Amygdala (tissue), 56 donors: ENCODE measurements around the gene DLGAP3.
"Not testable (repeated sequence)": the region's sequence is repeated elsewhere in the genome, so short reads cannot be mapped to it uniquely, and the experiment has no call there.

Experiments used
- DNase-seq, 56 donors: peaks; one replicate each; lab custom pipeline; 2025; lab: John Stamatoyannopoulos, UW

The DLGAP3 gene

DNA sequence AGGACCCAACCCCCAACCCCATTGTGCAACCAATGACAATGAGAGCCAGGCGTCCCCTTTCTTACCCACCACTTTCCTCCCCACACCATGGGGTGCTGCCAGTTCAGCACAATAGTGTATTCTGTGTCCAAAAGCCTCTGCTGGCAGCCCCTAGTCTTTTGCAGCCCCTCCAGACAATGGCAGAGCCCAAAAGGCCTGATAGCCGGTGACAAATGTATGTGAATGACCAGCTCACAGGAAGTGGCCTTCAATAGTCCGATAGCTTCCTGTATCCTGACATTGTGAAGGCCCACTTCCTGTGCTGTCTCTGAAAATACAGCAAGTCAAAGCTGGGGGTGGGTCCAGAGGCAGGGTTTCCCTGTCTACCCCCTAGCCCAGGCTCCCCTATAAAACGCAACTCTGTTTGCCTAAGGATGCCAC, 86.5 kb downstream of the DLGAP3 start:
- peak in 1 of 56 donors; percentile 5 for DNase-seq

DNA sequence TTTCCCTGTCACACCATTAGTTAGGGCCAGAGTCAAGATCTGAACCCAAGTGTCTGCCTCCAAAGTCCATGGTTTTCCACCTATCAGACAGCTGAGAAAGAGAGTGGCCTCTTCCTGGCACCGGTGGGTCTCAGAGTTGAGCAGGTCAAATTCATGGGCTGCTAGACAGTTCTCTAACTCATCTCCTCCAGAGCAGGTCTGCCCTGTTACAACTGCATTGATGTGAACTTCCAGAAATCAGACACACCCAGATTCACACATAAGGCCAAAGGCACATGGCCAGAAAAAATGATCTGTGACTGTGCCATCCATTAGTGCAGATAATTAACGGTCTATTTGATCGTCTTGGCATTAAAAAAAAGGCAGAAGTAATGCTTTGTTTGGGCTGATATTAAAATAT, 87.4 kb downstream of the DLGAP3 start:
- DNase-seq = no peak

- DNase-seq = no peak
These were observed 89.0 kb downstream of the DLGAP3 start for GRCh38 chr1:34840426-34840825.

GRCh38 chr1:34839526-34840305, 89.7 kb downstream of the DLGAP3 start:
- no peak for DNase-seq

- no peak for DNase-seq
These were observed 95.7 kb downstream of the DLGAP3 start for GRCh38 chr1:34833711-34834110.

GRCh38 chr1:34831721-34832246, 97.7 kb downstream of the DLGAP3 start:
- no peak for DNase-seq

DNA sequence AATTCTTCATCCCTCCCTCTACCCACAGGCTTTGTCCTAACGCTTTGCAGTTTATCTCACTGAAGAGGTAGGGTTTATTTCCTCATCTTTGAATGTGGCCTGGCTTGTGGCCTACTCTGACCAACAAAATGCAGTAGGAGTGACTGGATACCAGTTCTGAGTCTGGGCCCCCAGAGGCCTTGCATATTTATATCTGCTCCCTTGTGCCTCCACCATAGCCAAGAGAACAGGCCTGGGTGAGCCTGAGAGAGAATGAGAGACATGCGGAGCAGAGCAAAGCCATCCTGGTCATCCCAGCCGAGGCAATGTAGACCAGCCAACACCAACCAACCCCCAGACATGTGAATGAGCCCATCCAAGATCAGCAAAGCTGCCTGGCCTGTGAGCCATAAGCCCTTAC, 100.2 kb downstream of the DLGAP3 start:
- DNase-seq = no peak

GRCh38 chr1:34828611-34829010, 100.8 kb downstream of the DLGAP3 start:
- no peak for DNase-seq

DNA sequence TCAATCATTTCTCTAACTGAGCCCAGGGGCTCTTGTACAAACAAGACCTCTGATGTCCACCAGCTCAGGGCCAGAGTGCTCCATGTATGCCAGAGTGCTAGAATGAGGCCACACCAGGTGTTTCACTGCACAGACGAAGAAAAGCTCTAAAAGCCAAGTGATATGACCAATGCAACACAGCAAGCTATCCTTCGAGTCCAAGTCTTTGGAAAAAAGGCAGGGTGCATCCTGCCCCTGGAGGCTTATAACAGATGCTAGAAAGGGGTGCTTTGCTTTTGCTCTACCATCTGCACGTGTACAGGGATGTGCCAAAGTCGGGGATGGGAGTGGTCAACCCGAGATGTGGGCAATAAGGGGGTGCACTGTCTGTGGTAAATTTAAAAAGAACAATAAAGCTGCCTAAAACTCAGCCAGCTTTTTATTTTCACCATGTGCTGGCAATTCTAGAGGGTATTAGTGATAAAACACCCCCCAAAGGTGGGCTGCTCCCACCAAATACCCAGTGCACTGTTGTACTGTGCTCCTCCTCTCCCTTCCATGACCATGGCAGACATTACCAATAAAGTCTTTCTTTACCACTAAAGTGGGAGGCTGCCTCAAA, 102.0 kb downstream of the DLGAP3 start:
- DNase-seq = no peak

DNA sequence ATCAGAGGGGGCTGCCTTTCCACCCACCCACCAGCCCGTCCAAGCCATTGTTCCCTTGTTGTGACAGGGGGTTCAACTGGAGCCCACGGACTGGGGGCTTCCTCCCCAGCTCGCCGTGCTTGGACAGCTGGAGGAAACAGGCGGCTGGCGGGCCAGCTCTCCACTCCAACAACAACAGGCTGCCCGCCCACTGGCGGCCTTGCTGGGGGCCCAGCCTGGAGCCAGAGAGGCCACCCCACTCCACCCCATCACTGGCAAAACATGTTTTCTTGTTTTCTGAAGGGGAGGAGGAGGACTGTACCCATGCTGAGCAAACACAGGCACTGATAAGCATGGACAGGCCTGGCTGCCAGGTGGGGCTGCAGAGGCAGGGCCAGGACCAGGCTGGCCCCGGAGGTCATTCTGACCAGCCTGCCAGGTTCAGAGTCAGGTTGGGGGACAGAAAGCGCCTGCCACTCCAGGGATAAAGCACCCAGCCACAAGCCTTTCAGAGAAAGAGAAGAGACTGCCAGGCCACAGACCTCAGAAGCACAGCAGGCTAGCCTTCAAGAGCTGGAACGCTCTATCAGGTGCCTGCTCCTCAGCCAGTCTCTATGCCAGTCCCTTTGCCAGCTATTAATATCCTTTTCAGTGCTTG, 103.9 kb downstream of the DLGAP3 start:
- DNase-seq = no peak

DNA sequence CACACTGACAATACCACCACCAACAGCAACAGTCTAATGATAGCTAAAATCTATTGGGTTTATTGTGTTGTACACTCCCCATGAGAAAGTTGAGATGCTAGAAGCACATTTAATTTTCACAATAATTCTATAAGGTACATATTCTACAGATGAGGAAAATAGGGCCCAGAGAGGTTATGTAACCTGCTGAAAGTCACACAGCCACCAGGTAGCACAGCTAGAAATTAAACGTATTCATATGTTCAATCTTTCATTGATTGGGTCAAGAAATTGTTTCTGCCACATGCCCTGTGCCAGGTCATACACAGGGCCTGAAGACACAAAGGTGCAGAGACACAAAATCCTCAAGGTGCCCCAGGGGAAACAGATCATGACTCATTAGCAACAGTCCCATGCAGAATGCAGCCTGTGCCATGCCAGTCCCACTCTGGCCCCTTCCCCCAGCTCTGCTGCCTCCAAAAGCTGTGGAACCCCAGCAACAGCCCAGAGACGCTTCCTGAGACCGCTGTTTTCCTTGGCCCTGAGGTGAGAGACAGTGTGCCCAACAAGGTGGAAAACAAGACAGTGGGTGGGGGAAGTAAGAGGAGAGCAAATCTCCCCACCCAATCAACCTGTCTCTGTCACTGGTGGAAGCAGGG, 104.5 kb downstream of the DLGAP3 start:
- DNase-seq = no peak

- DNase-seq = no peak
These were observed 107.2 kb downstream of the DLGAP3 start for GRCh38 chr1:34822202-34822601.

DNA sequence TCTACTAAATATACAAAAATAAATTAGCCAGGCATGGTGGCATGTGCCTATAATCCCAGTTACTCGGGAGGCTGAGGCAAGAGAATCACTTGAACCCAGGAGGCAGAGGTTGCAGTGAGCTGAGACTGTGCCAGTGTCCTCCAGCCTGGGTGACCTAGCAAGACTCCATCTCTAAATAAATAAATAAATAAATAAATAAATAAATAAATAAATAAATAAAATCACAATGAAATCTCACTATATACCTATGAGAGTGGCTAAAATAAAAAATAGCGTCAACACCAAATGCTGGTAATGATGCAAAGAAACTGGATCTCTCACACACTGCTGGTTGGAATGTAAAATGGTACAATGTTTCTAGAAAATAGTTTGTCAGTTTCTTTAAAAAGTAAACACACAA, 110.6 kb downstream of the DLGAP3 start:
- not testable (repeated sequence) for DNase-seq

GRCh38 chr1:34816778-34817177, 112.7 kb downstream of the DLGAP3 start:
- DNase-seq = no peak

- DNase-seq = no peak
These were observed 113.1 kb downstream of the DLGAP3 start for GRCh38 chr1:34816332-34816731.
